ENCODE results near the gene EVC2.

Gene EVC2, protein sequence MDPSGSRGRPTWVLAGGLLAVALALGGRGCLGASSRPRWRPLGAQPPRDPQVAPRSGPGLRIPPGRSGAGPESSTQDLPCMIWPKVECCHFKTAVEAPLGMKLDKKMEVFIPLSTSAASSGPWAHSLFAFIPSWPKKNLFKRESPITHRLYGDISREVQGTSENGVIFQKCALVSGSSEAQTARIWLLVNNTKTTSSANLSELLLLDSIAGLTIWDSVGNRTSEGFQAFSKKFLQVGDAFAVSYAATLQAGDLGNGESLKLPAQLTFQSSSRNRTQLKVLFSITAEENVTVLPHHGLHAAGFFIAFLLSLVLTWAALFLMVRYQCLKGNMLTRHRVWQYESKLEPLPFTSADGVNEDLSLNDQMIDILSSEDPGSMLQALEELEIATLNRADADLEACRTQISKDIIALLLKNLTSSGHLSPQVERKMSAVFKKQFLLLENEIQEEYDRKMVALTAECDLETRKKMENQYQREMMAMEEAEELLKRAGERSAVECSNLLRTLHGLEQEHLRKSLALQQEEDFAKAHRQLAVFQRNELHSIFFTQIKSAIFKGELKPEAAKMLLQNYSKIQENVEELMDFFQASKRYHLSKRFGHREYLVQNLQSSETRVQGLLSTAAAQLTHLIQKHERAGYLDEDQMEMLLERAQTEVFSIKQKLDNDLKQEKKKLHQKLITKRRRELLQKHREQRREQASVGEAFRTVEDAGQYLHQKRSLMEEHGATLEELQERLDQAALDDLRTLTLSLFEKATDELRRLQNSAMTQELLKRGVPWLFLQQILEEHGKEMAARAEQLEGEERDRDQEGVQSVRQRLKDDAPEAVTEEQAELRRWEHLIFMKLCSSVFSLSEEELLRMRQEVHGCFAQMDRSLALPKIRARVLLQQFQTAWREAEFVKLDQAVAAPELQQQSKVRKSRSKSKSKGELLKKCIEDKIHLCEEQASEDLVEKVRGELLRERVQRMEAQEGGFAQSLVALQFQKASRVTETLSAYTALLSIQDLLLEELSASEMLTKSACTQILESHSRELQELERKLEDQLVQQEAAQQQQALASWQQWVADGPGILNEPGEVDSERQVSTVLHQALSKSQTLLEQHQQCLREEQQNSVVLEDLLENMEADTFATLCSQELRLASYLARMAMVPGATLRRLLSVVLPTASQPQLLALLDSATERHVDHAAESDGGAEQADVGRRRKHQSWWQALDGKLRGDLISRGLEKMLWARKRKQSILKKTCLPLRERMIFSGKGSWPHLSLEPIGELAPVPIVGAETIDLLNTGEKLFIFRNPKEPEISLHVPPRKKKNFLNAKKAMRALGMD

GRCh38 chr4:5708449-5709206 is at the start of gene EVC2:
Gene EVC2 (minus strand): TSS chr4:5708559. CDS start chr4:5708513, 46 bp downstream.
- DNase-seq (ENCODE audit: extremely low spot score), result no peak
- POLR2A ChIA-PET, result no interaction called here
- TF ChIP-seq CTCF (IDR thresholded peaks at IDR 0.05; ENCODE audit: control extremely low read depth, extremely low read depth, low read depth, missing control alignments), result no peak
- CTCF ChIA-PET, result interaction anchor here (0.9 kb wide), 1 partner anchor 7 kb away, joined by 3 read pairs; no protein-coding TSS in a partner anchor

GRCh38 chr4:5757954-5758353 is 49.6 kb upstream of the EVC2 start:
- TF ChIP-seq CTCF (IDR thresholded peaks at IDR 0.05; ENCODE audit: control extremely low read depth, extremely low read depth, low read depth, missing control alignments), result no peak
- CTCF ChIA-PET, result interaction anchor here (1.6 kb wide), 1 partner anchor 21 kb away, joined by 3 read pairs; no protein-coding TSS in a partner anchor
- DNase-seq (ENCODE audit: extremely low spot score), result no peak
- POLR2A ChIA-PET, result no interaction called here

DNA sequence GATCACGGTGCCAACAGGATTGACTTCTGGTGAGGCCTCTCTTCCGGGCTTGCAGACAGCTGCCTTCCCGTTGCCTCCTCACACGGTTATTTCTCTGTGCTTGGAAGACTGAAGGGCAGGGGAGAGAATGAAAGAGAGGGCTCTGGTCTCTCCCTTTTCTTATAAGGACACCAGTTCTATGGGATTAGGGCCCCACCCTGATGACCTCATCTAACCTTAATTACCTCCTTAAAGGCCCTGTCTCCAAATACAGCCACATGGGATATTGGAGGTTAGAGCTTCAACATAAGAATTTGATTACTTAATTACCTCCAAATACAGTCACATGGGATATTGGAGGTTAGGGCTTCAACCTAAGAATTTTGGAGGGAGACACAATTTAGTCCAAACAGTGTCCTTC is 49.2 kb upstream of the EVC2 start:
- DNase-seq (ENCODE audit: extremely low spot score), result no peak
- TF ChIP-seq CTCF (IDR thresholded peaks at IDR 0.05; ENCODE audit: control extremely low read depth, extremely low read depth, low read depth, missing control alignments), result no peak
- CTCF ChIA-PET, result interaction anchor here (1.6 kb wide), 1 partner anchor 21 kb away, joined by 3 read pairs; no protein-coding TSS in a partner anchor
- POLR2A ChIA-PET, result no interaction called here

DNA sequence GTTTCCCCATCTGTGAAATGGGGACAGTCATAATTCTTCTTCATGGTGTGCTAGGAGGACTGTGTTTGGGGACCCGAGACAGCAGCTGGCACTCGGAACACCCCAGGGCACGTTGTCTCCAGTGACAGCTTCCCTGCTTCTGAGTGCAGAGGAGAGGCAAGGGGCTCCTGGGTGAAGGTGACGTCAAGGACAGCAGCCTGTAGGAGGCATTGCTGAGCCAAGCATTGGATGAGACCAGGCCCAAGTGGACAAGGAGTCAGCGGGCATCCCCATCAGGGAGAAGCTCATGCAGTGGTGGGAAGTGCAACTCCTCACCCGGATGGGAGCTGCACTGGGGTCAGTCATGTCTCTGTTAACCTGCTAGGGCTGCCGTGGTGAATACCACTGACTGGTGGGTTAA is 48.7 kb upstream of the EVC2 start:
- TF ChIP-seq CTCF (IDR thresholded peaks at IDR 0.05; ENCODE audit: control extremely low read depth, extremely low read depth, low read depth, missing control alignments), result no peak
- no peak for DNase-seq (ENCODE audit: extremely low spot score)
- ChIA-PET CTCF (interaction anchor here (1.6 kb wide), 1 partner anchor 20 kb away, joined by 3 read pairs; no protein-coding TSS in a partner anchor), POLR2A (no interaction called here)

DNA sequence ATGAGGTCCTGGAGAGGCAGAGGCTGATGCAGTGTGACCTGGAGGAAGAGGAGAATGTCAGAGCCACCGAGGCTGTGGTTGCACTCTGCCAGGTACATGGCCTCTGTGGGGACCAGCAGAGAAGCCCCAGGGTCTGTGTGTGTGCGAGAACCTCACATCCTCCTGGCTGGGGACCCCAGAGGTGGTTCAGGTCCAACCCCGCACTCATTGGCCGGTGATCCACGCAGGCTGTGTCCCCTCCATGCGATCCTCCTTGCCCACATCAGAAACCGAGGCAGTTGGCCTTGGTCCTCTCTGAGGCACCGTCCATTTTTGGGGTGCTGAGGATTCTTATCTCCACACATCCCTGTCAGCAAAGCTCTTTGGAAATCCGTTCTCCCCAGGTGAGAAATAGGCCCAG is 47.9 kb upstream of the EVC2 start:
- POLR2A ChIA-PET, result no interaction called here
- CTCF ChIA-PET, result no interaction called here
- DNase-seq (ENCODE audit: extremely low spot score), result no peak
- no peak for TF ChIP-seq CTCF (IDR thresholded peaks at IDR 0.05; ENCODE audit: control extremely low read depth, extremely low read depth, low read depth, missing control alignments)

Measured in GM10248 (cell line).